ENCODE results near the gene ZNF423.

- TF ChIP-seq ZZZ3 (IDR thresholded peaks at IDR 0.05) (no peak), MAFK (IDR thresholded peaks at IDR 0.05; ENCODE audit: low read length) (no peak), USF2 (CRISPR knock-in tag; IDR thresholded peaks at IDR 0.05) (no peak), SP1 (CRISPR knock-in tag; IDR thresholded peaks at IDR 0.05) (no peak), CEBPB (tag; IDR thresholded peaks at IDR 0.05) (no peak), MXI1 (IDR thresholded peaks at IDR 0.05; ENCODE audit: low read depth, low read length) (no peak), POLR2AphosphoS5 (IDR thresholded peaks at IDR 0.05; ENCODE audit: control insufficient read depth, insufficient read depth, low read depth, low read length) (no peak), ZNF384 (IDR thresholded peaks at IDR 0.05; ENCODE audit: low read depth, low read length) (no peak), SMC3 (conservative IDR thresholded peaks at IDR 0.05; ENCODE audit: insufficient read depth, low read depth, low read length) (no peak)
- TF ChIP-seq, protein P1, sequence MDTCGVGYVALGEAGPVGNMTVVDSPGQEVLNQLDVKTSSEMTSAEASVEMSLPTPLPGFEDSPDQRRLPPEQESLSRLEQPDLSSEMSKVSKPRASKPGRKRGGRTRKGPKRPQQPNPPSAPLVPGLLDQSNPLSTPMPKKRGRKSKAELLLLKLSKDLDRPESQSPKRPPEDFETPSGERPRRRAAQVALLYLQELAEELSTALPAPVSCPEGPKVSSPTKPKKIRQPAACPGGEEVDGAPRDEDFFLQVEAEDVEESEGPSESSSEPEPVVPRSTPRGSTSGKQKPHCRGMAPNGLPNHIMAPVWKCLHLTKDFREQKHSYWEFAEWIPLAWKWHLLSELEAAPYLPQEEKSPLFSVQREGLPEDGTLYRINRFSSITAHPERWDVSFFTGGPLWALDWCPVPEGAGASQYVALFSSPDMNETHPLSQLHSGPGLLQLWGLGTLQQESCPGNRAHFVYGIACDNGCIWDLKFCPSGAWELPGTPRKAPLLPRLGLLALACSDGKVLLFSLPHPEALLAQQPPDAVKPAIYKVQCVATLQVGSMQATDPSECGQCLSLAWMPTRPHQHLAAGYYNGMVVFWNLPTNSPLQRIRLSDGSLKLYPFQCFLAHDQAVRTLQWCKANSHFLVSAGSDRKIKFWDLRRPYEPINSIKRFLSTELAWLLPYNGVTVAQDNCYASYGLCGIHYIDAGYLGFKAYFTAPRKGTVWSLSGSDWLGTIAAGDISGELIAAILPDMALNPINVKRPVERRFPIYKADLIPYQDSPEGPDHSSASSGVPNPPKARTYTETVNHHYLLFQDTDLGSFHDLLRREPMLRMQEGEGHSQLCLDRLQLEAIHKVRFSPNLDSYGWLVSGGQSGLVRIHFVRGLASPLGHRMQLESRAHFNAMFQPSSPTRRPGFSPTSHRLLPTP (IDR thresholded peaks at IDR 0.05; ENCODE audit: borderline replicate concordance, extremely low read depth, insufficient read length) = no peak
Observed at GRCh38 chr16:49745311-49745747, 110.6 kb downstream of the ZNF423 start.
